ENCODE data around the gene TTLL10. TPM values are rescaled to one million over a fixed set of nuclear protein-coding genes. Genes with fewer than 3 reads are reported as not detected.

Gene TTLL10
- total and polyA plus RNA-seq, 4 experiments from 2014 or later, result 0.27 to 0.45 TPM; not detected in 2

GRCh38 chr1:1205769-1206375, 32.2 kb downstream of the TTLL10 start:
- Mint-ChIP-seq H3K4me1 (peaks cover 9 to 34% (median 21%) of the 10 kb centered on the region in 4 donors), H3K27me3 (no peaks in the 10 kb centered on the region), H3K36me3 (peaks cover 0 to 1% of the 10 kb centered on the region in 2 donors), H3K4me3 (peak overlapping the region; percentile 60 to 78 (median 73)), H3K9me3 (no peaks in the 10 kb centered on the region), H3K27ac (peak overlapping the region in 6 of 7 donors; percentile 42 to 82 (median 60))
- peaks cover 49% of the 10 kb centered on the region for H3K4me1 ChIP-seq (ENCODE audit: insufficient read depth, low read length)
- peak overlapping the region; percentile 84 for H3K27ac ChIP-seq (ENCODE audit: low read depth, low read length)
- no peaks in the 10 kb centered on the region for H3K36me3 ChIP-seq (ENCODE audit: insufficient read depth, low read length)
- POLR2A ChIA-PET (ENCODE audit: partially characterized antibody), result interaction anchor here (0.7 to 5.0 kb wide), 5 partner anchors 11 to 703 kb away, joined by 3 to 38 read pairs (median 13); partner anchors contain the start of genes B3GALT6 and SDF4
- no peaks in the 10 kb centered on the region for H3K27me3 ChIP-seq (ENCODE audit: insufficient read depth, low read length)
- CTCF ChIA-PET (ENCODE audit: partially characterized antibody), result interaction anchor here (1.2 kb wide), 1 partner anchor 84 kb away, joined by 6 read pairs; no protein-coding TSS in a partner anchor
- intact Hi-C loops (cut with micrococcal nuclease), result loop anchor here (5.0 kb wide), 1 partner anchor 49 kb away; no protein-coding TSS in a partner anchor
- H3K4me3 ChIP-seq (ENCODE audit: low read length in 2 of 2), result peak overlapping the region in 1 of 2 donors; percentile 57
- no peaks in the 10 kb centered on the region for H3K9me3 ChIP-seq (ENCODE audit: control insufficient read depth in 1 of 2, low read length in 2 of 2)
- peak in 1 of 5 donors; percentile 37 for DNase-seq

GRCh38 chr1:1206376-1206965, 32.8 kb downstream of the TTLL10 start, which contains the start of gene TNFRSF18:
TNFRSF18 (minus strand) TSS chr1:1206592; CDS start chr1:1206571, 21 bp downstream.
- ChIA-PET CTCF (ENCODE audit: partially characterized antibody) (interaction anchor here (1.2 kb wide), 1 partner anchor 84 kb away, joined by 6 read pairs; no protein-coding TSS in a partner anchor), POLR2A (ENCODE audit: partially characterized antibody) (interaction anchor here (1.2 to 5.0 kb wide), 4 partner anchors 10 to 48 kb away, joined by 3 to 38 read pairs (median 16); partner anchors contain the start of genes B3GALT6 and SDF4)
- Mint-ChIP-seq H3K4me3 (peak within 1 kb of the TSS; percentile 65 to 78 (median 75)), H3K36me3 (peaks cover 0 to 1% of the 10 kb centered on the region in 2 donors), H3K4me1 (peaks cover 9 to 34% (median 21%) of the 10 kb centered on the region in 4 donors), H3K9me3 (no peaks in the 10 kb centered on the region), H3K27me3 (no peaks in the 10 kb centered on the region), H3K27ac (peak within 1 kb of the TSS; percentile 57 to 98 (median 77))
- intact Hi-C loops (cut with micrococcal nuclease), result loop anchor here (5.0 kb wide), 1 partner anchor 49 kb away; no protein-coding TSS in a partner anchor
- Histone ChIP-seq H3K27me3 (ENCODE audit: insufficient read depth, low read length) (no peaks in the 10 kb centered on the region), H3K9me3 (ENCODE audit: control insufficient read depth in 1 of 2, low read length in 2 of 2) (no peaks in the 10 kb centered on the region), H3K36me3 (ENCODE audit: insufficient read depth, low read length) (no peaks in the 10 kb centered on the region), H3K27ac (ENCODE audit: low read depth, low read length) (peak within 1 kb of the TSS; percentile 84), H3K4me3 (ENCODE audit: low read length in 2 of 2) (peak within 1 kb of the TSS in 1 of 2 donors; percentile 57), H3K4me1 (ENCODE audit: insufficient read depth, low read length) (peaks cover 49% of the 10 kb centered on the region)
- peak in 3 of 5 donors; percentile 41 to 62 (median 42) for DNase-seq

- CTCF ChIA-PET (ENCODE audit: partially characterized antibody), result no interaction called here
- intact Hi-C loops (cut with micrococcal nuclease), result loop anchor here (5.0 kb wide), 1 partner anchor 50 kb away; no protein-coding TSS in a partner anchor
Measured at GRCh38 chr1:1206966-1207531, 33.4 kb downstream of the TTLL10 start.

GRCh38 chr1:1207571-1207892, 33.9 kb downstream of the TTLL10 start:
- DNase-seq, result no peak
- CTCF ChIA-PET (ENCODE audit: partially characterized antibody), result no interaction called here
- peaks cover 55% of the 10 kb centered on the region for H3K4me1 ChIP-seq (ENCODE audit: insufficient read depth, low read length)
- no peaks in the 10 kb centered on the region for H3K9me3 ChIP-seq (ENCODE audit: control insufficient read depth in 1 of 2, low read length in 2 of 2)
- no peaks in the 10 kb centered on the region for H3K9me3 Mint-ChIP-seq
- H3K4me3 Mint-ChIP-seq, result peak overlapping the region in 6 of 8 donors; percentile 9 to 94 (median 83)
- peaks cover 0 to 1% of the 10 kb centered on the region in 2 donors for H3K36me3 Mint-ChIP-seq
- H3K4me1 Mint-ChIP-seq, result peaks cover 9 to 37% (median 21%) of the 10 kb centered on the region in 4 donors
- intact Hi-C loops (cut with micrococcal nuclease), result loop anchor here (5.0 kb wide), 1 partner anchor 50 kb away; no protein-coding TSS in a partner anchor
- H3K27me3 ChIP-seq (ENCODE audit: insufficient read depth, low read length), result no peaks in the 10 kb centered on the region
- no peaks in the 10 kb centered on the region for H3K36me3 ChIP-seq (ENCODE audit: insufficient read depth, low read length)
- H3K27ac ChIP-seq (ENCODE audit: low read depth, low read length), result peak overlapping the region; percentile 84
- peak overlapping the region in 4 of 7 donors; percentile 93 to 98 (median 97) for H3K27ac Mint-ChIP-seq
- POLR2A ChIA-PET (ENCODE audit: partially characterized antibody), result interaction anchor here (0.9 to 5.0 kb wide), 7 partner anchors 9 to 168 kb away, joined by 3 to 38 read pairs (median 5); partner anchors contain the start of genes AURKAIP1, B3GALT6 and SDF4
- H3K27me3 Mint-ChIP-seq, result no peaks in the 10 kb centered on the region
- H3K4me3 ChIP-seq (ENCODE audit: low read length in 2 of 2), result no peak overlapping the region

More at GRCh38 chr1:1206966-1207531, 33.4 kb downstream of the TTLL10 start:
- Mint-ChIP-seq H3K27me3 (no peaks in the 10 kb centered on the region), H3K36me3 (peaks cover 0 to 1% of the 10 kb centered on the region in 2 donors), H3K9me3 (no peaks in the 10 kb centered on the region), H3K4me3 (peak overlapping the region; percentile 65 to 78 (median 75)), H3K4me1 (peaks cover 9 to 34% (median 21%) of the 10 kb centered on the region in 4 donors), H3K27ac (peak overlapping the region in 6 of 7 donors; percentile 51 to 98 (median 68))
- H3K36me3 ChIP-seq (ENCODE audit: insufficient read depth, low read length), result no peaks in the 10 kb centered on the region
- peak overlapping the region in 1 of 2 donors; percentile 57 for H3K4me3 ChIP-seq (ENCODE audit: low read length in 2 of 2)
- H3K27me3 ChIP-seq (ENCODE audit: insufficient read depth, low read length), result no peaks in the 10 kb centered on the region
- peak in 1 of 5 donors; percentile 48 for DNase-seq
- POLR2A ChIA-PET (ENCODE audit: partially characterized antibody), result interaction anchor here (1.2 to 5.0 kb wide), 5 partner anchors 9 to 168 kb away, joined by 3 to 38 read pairs (median 13); partner anchors contain the start of genes AURKAIP1, B3GALT6 and SDF4
- no peaks in the 10 kb centered on the region for H3K9me3 ChIP-seq (ENCODE audit: control insufficient read depth in 1 of 2, low read length in 2 of 2)
- peaks cover 53% of the 10 kb centered on the region for H3K4me1 ChIP-seq (ENCODE audit: insufficient read depth, low read length)
- H3K27ac ChIP-seq (ENCODE audit: low read depth, low read length), result peak overlapping the region; percentile 84

GRCh38 chr1:1208713-1209433, 35.2 kb downstream of the TTLL10 start:
- Mint-ChIP-seq H3K9me3 (no peaks in the 10 kb centered on the region), H3K4me3 (peak overlapping the region; percentile 76 to 94 (median 85)), H3K4me1 (peaks cover 9 to 37% (median 21%) of the 10 kb centered on the region in 4 donors), H3K27me3 (no peaks in the 10 kb centered on the region), H3K36me3 (peaks cover 0 to 1% of the 10 kb centered on the region in 2 donors), H3K27ac (peak overlapping the region; percentile 92 to 98 (median 96))
- peaks cover 66% of the 10 kb centered on the region for H3K4me1 ChIP-seq (ENCODE audit: insufficient read depth, low read length)
- no peaks in the 10 kb centered on the region for H3K27me3 ChIP-seq (ENCODE audit: insufficient read depth, low read length)
- H3K4me3 ChIP-seq (ENCODE audit: low read length in 2 of 2), result peak overlapping the region in 1 of 2 donors; percentile 52
- no peaks in the 10 kb centered on the region for H3K36me3 ChIP-seq (ENCODE audit: insufficient read depth, low read length)
- H3K9me3 ChIP-seq (ENCODE audit: control insufficient read depth in 1 of 2, low read length in 2 of 2), result no peaks in the 10 kb centered on the region
- intact Hi-C loops (cut with micrococcal nuclease), result loop anchor here (5.0 kb wide), 1 partner anchor 52 kb away; no protein-coding TSS in a partner anchor
- DNase-seq, result peak in 4 of 5 donors; percentile 49 to 73 (median 55)
- peak overlapping the region; percentile 84 for H3K27ac ChIP-seq (ENCODE audit: low read depth, low read length)
- ChIA-PET POLR2A (ENCODE audit: partially characterized antibody) (interaction anchor here (1.2 to 5.0 kb wide), 7 partner anchors 8 to 166 kb away, joined by 3 to 38 read pairs (median 5); partner anchors contain the start of genes AURKAIP1, B3GALT6 and SDF4), CTCF (ENCODE audit: partially characterized antibody) (interaction anchor here (1.0 kb wide), 1 partner anchor 87 kb away, joined by 4 read pairs; no protein-coding TSS in a partner anchor)

- Histone ChIP-seq H3K36me3 (ENCODE audit: insufficient read depth, low read length) (no peaks in the 10 kb centered on the region), H3K9me3 (ENCODE audit: control insufficient read depth in 1 of 2, low read length in 2 of 2) (no peaks in the 10 kb centered on the region), H3K27me3 (ENCODE audit: insufficient read depth, low read length) (no peaks in the 10 kb centered on the region), H3K27ac (ENCODE audit: low read depth, low read length) (peak overlapping the region; percentile 41), H3K4me3 (ENCODE audit: low read length in 2 of 2) (no peak overlapping the region), H3K4me1 (ENCODE audit: insufficient read depth, low read length) (peaks cover 80% of the 10 kb centered on the region)
- H3K4me3 Mint-ChIP-seq, result peak overlapping the region; percentile 7 to 71 (median 40)
- H3K4me1 Mint-ChIP-seq, result peaks cover 13 to 56% (median 34%) of the 10 kb centered on the region in 4 donors
- no peaks in the 10 kb centered on the region for H3K27me3 Mint-ChIP-seq
- H3K9me3 Mint-ChIP-seq, result no peaks in the 10 kb centered on the region
- peak in 1 of 5 donors; percentile 40 for DNase-seq
- POLR2A ChIA-PET (ENCODE audit: partially characterized antibody), result no interaction called here
- intact Hi-C loops (cut with micrococcal nuclease), result no loop called here
- peak overlapping the region; percentile 62 to 93 (median 75) for H3K27ac Mint-ChIP-seq
- CTCF ChIA-PET (ENCODE audit: partially characterized antibody), result no interaction called here
- H3K36me3 Mint-ChIP-seq, result peaks cover 0 to 1% of the 10 kb centered on the region in 2 donors
Measured at GRCh38 chr1:1210726-1211540, 37.3 kb downstream of the TTLL10 start.
